Astrocyte (in vitro differentiated cells and primary cell): ENCODE data around the gene RAPGEF3. TPM values are rescaled to one million over a fixed set of nuclear protein-coding genes. Genes with fewer than 3 reads are reported as not detected.

Source experiments
- DNase-seq: peaks from one replicate; pipeline ENCODE4 v3.0.0-alpha.2; 2010; ENCODE audit warnings: low read depth
- FAIRE-seq: peaks from 2 replicates; lab custom pipeline; 2011; peaks lifted over from hg19 to GRCh38; lab: Jason Lieb, UNC
- H2AFZ ChIP-seq: 2 replicates; pipeline ENCODE4 v1.6.0; 2012; ENCODE audit warnings: low read depth, low read length, inconsistent platforms
- H3K27ac ChIP-seq: 2 replicates; pipeline ENCODE4 v1.5.1; 2011; ENCODE audit warnings: low read depth, low read length, inconsistent platforms
- H3K27me3 ChIP-seq: 2 replicates; pipeline ENCODE4 v1.6.0; 2011; ENCODE audit warnings: low read length, inconsistent platforms; ENCODE audit not compliant: insufficient read depth
- H3K36me3 ChIP-seq: 2 replicates; pipeline ENCODE4 v1.5.1; 2011; ENCODE audit warnings: low read length, inconsistent platforms; ENCODE audit not compliant: insufficient read depth
- H3K4me1 ChIP-seq: 2 replicates; pipeline ENCODE4 v1.5.1; 2011; ENCODE audit warnings: low read length, inconsistent platforms; ENCODE audit not compliant: insufficient read depth
- H3K4me2 ChIP-seq: 2 replicates; pipeline ENCODE4 v1.6.0; 2012; ENCODE audit warnings: low read length, inconsistent platforms
- H3K4me3 ChIP-seq: 2 replicates; pipeline ENCODE4 v1.5.1; 2011; ENCODE audit warnings: low read depth, mild to moderate bottlenecking, low read length, inconsistent platforms; ENCODE audit not compliant: insufficient read depth
- H3K79me2 ChIP-seq: 2 replicates; pipeline ENCODE4 v1.6.0; 2012; ENCODE audit warnings: mild to moderate bottlenecking, low read length, inconsistent platforms; ENCODE audit not compliant: insufficient read depth
- H3K9ac ChIP-seq: 2 replicates; pipeline ENCODE4 v1.6.0; 2012; ENCODE audit warnings: mild to moderate bottlenecking, low read length, inconsistent platforms
- H3K9me3 ChIP-seq: 2 replicates; pipeline ENCODE4 v1.5.1; 2012; ENCODE audit warnings: low read depth, mild to moderate bottlenecking, low read length, inconsistent platforms; ENCODE audit not compliant: insufficient read depth
- H4K20me1 ChIP-seq: 2 replicates; pipeline ENCODE4 v1.6.0; 2012; ENCODE audit warnings: low read length, inconsistent platforms; ENCODE audit not compliant: insufficient read depth
- H3K27ac Mint-ChIP-seq: one replicate; pipeline ENCODE4 v1.8.0; 2021; ENCODE audit warnings: mild to moderate bottlenecking, mixed read lengths; ENCODE audit not compliant: unreplicated experiment
- H3K27me3 Mint-ChIP-seq: one replicate; pipeline ENCODE4 v1.8.0; 2021; ENCODE audit warnings: low read depth, mixed read lengths; ENCODE audit not compliant: unreplicated experiment
- H3K36me3 Mint-ChIP-seq: one replicate; pipeline ENCODE4 v1.8.0; 2021; ENCODE audit warnings: low read depth, mixed read lengths; ENCODE audit not compliant: unreplicated experiment
- H3K4me1 Mint-ChIP-seq: one replicate; pipeline ENCODE4 v1.8.0; 2021; ENCODE audit warnings: low read depth, mixed read lengths; ENCODE audit not compliant: unreplicated experiment
- H3K4me3 Mint-ChIP-seq: one replicate; pipeline ENCODE4 v1.8.0; 2021; ENCODE audit warnings: mild to moderate bottlenecking, moderate library complexity, mixed read lengths; ENCODE audit not compliant: unreplicated experiment
- H3K9me3 Mint-ChIP-seq: one replicate; pipeline ENCODE4 v1.8.0; 2021; ENCODE audit warnings: mild to moderate bottlenecking, mixed read lengths; ENCODE audit not compliant: unreplicated experiment
- EZH2 ChIP-seq: IDR thresholded peaks from 2 replicates; pipeline ENCODE4 v1.6.1; 2012; ENCODE audit warnings: mild to moderate bottlenecking, low read length, inconsistent platforms; ENCODE audit not compliant: insufficient read depth
- total RNA-seq: library from RNA; stranded (reverse); gene quantifications from 2 replicates; pipeline ENCODE4 v1.2.1, GENCODE V29; 2021
- TF ChIP-seq, protein P1 (sequence below): IDR thresholded peaks from 2 replicates; pipeline ENCODE4 v1.5.1; 2011; ENCODE audit warnings: low read depth, mild to moderate bottlenecking, inconsistent platforms, low read length, moderate library complexity; ENCODE audit not compliant: insufficient read depth

The RAPGEF3 gene
- total RNA-seq, 1 donor from 2014 or later = 5.9 TPM

DNA sequence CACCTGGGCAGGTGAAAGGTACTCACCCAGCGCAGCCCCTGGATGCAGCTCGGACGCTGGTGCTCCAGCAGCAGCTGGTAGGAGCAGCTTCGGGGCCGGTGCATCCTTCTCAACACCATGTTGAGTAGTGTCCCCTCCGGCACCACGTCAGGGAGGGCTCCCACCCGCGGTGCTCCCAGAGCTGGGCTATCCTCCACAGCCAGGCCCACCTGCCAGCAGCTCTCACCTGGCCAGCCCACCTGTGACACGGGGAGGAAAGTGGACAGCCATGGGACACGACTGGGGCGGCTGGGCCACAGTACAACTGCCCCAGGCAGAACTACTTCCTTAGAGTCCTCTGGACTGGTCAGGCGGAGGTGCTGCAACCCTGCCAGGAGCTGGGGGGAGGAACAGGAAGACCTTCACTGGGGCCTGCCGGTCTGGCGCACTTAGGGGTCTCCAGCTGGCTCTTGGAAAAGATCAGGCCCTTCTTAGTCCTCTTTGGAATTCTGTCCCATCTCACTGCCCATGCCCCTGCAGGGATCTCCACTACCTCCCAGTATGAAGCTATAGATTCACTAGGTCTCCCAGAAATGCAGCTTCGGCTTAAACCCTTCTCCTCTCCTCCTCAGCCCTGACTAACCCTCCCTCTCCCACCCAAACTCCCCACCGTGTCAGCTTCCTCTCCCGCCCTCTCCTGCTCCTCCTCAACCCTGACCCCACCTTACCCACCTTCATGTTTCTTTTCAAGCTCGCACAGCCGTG is 668 bp downstream of the RAPGEF3 start:
- Histone ChIP-seq H3K36me3 (no peaks in the 10 kb centered on the region), H4K20me1 (no peaks in the 10 kb centered on the region), H3K9ac (peak overlapping the region; percentile 75), H3K27ac (no peak overlapping the region), H3K9me3 (no peaks in the 10 kb centered on the region), H3K4me3 (peak overlapping the region; percentile 66), H3K4me2 (peak overlapping the region; percentile 87), H2AFZ (peak overlapping the region; percentile 84), H3K27me3 (no peaks in the 10 kb centered on the region), H3K4me1 (peaks cover 29% of the 10 kb centered on the region), H3K79me2 (no peaks in the 10 kb centered on the region)
- H3K4me1 Mint-ChIP-seq = peaks cover 25% of the 10 kb centered on the region
- FAIRE-seq (no peak), DNase-seq (no peak)
- peaks cover 9% of the 10 kb centered on the region for H3K27me3 Mint-ChIP-seq
- H3K9me3 Mint-ChIP-seq = no peaks in the 10 kb centered on the region
- H3K36me3 Mint-ChIP-seq = peaks cover 6% of the 10 kb centered on the region
- no peak overlapping the region for H3K27ac Mint-ChIP-seq
- peak overlapping the region; percentile 79 for H3K4me3 Mint-ChIP-seq
- TF ChIP-seq, protein P1, sequence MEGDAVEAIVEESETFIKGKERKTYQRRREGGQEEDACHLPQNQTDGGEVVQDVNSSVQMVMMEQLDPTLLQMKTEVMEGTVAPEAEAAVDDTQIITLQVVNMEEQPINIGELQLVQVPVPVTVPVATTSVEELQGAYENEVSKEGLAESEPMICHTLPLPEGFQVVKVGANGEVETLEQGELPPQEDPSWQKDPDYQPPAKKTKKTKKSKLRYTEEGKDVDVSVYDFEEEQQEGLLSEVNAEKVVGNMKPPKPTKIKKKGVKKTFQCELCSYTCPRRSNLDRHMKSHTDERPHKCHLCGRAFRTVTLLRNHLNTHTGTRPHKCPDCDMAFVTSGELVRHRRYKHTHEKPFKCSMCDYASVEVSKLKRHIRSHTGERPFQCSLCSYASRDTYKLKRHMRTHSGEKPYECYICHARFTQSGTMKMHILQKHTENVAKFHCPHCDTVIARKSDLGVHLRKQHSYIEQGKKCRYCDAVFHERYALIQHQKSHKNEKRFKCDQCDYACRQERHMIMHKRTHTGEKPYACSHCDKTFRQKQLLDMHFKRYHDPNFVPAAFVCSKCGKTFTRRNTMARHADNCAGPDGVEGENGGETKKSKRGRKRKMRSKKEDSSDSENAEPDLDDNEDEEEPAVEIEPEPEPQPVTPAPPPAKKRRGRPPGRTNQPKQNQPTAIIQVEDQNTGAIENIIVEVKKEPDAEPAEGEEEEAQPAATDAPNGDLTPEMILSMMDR = no peak
- no peak for TF ChIP-seq EZH2

DNA sequence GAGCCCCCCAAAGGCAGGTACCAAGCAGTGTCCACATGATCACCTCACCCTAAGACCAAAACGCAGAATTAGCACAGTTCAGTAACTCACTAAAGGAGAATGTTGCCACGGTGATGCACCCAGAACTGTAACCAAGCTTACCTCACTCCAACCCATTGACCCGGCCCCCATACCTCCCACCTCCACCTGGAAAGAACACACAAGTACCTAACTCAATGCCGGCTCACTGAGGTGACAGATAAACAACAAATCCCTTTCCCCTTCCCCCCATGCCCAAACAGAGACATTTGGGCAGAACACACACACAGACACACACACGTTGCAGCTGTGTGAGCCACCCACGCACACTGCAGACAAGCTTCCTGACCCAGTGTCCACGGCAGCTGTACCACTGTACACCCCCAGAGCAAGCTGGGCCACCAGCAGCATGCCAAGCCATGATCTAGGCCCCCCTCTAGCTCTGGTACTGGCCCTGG is 1.3 kb downstream of the RAPGEF3 start:
- FAIRE-seq = no peak
- Mint-ChIP-seq H3K36me3 (peaks cover 6% of the 10 kb centered on the region), H3K4me3 (peak overlapping the region; percentile 80), H3K27ac (no peak overlapping the region), H3K27me3 (peaks cover 13% of the 10 kb centered on the region), H3K9me3 (no peaks in the 10 kb centered on the region), H3K4me1 (peaks cover 25% of the 10 kb centered on the region)
- Histone ChIP-seq H3K27ac (no peak overlapping the region), H3K79me2 (no peaks in the 10 kb centered on the region), H3K9me3 (no peaks in the 10 kb centered on the region), H3K9ac (no peak overlapping the region), H3K27me3 (no peaks in the 10 kb centered on the region), H3K4me3 (no peak overlapping the region), H2AFZ (no peak overlapping the region), H3K36me3 (no peaks in the 10 kb centered on the region), H3K4me1 (peaks cover 33% of the 10 kb centered on the region), H4K20me1 (no peaks in the 10 kb centered on the region), H3K4me2 (no peak overlapping the region)
- DNase-seq = no peak
- TF ChIP-seq, protein P1 = no peak
- TF ChIP-seq EZH2 = no peak
